Testis (tissue), 2 donors: ENCODE measurements around the gene CES2.

ENCODE experiments used
- CTCF ChIP-seq, 3 experiments: fragments of 450-650 bp in 2 of 3; fragments of 200-600 bp in 1 of 3; sonication (generic) in 1 of 3; IDR thresholded peaks; one replicate each; pipeline ENCODE4 v1.5.1; 2016 to 2019; ENCODE audit warnings: antibody characterized with exemption in 3 of 3, mild to moderate bottlenecking in 2 of 3, moderate library complexity in 1 of 3
- POLR2A ChIP-seq: fragments of 450-650 bp; IDR thresholded peaks from one replicate; pipeline ENCODE4 v1.6.1; 2017; ENCODE audit warnings: antibody characterized with exemption, mild to moderate bottlenecking, moderate library complexity

- TF ChIP-seq CTCF (IDR thresholded peaks at IDR 0.05) = no peak
- no peak for TF ChIP-seq POLR2A
These were observed 26.4 kb upstream of the CES2 start for GRCh38 chr16:66908762-66909559.
